ENCODE results near the gene LRRIQ4.

Gene LRRIQ4

GRCh38 chr3:169812332-169813235 is at the start of gene LRRIQ4, which contains the start of gene LRRC34:
LRRIQ4 (plus strand) TSS chr3:169812870; CDS start chr3:169821922, 9,052 bp downstream.
LRRC34 (minus strand) TSS chr3:169812904; CDS start chr3:169812548, 356 bp downstream.
- peak; percentile 2 to 75 (median 52) for DNase-seq

GRCh38 chr3:169764312-169764881 is 48.3 kb upstream of the LRRIQ4 start:
- DNase-seq, result peak in 45 of 51 donors; percentile 16 to 88 (median 59)

GRCh38 chr3:169764882-169765612 is 47.6 kb upstream of the LRRIQ4 start, which contains the start of gene TERC:
TERC (minus strand) TSS chr3:169765060.
- peak; percentile 40 to 94 (median 83) for DNase-seq

GRCh38 chr3:169769287-169770181 is 43.1 kb upstream of the LRRIQ4 start, which contains the start of gene ACTRT3:
ACTRT3 (minus strand) TSS chr3:169769561; CDS start chr3:169769520, 41 bp downstream.
- DNase-seq, result peak in 39 of 51 donors; percentile 9 to 86 (median 38)

- DNase-seq, result peak in 28 of 51 donors; percentile 2 to 92 (median 21)
Measured at GRCh38 chr3:169771497-169772304, 41.0 kb upstream of the LRRIQ4 start.

- peak in 40 of 51 donors; percentile 47 to 93 (median 72) for DNase-seq
Measured at GRCh38 chr3:169772305-169772896, 40.3 kb upstream of the LRRIQ4 start.

- DNase-seq, result peak; percentile 69 to 95 (median 88)
Measured at GRCh38 chr3:169772897-169773816, 39.5 kb upstream of the LRRIQ4 start, which contains the start of gene MYNN. MYNN (plus strand) TSS chr3:169773396; CDS start chr3:169774296, 900 bp downstream.

- DNase-seq, result no peak
Measured at GRCh38 chr3:169774186-169774585, 38.5 kb upstream of the LRRIQ4 start.

GRCh38 chr3:169777822-169778221 is 34.8 kb upstream of the LRRIQ4 start:
- DNase-seq, result no peak

- DNase-seq, result no peak
Measured at GRCh38 chr3:169780742-169781141, 31.9 kb upstream of the LRRIQ4 start.

GRCh38 chr3:169781209-169781855 is 31.3 kb upstream of the LRRIQ4 start:
- no peak for DNase-seq

- DNase-seq, result no peak
Measured at GRCh38 chr3:169787120-169787519, 25.6 kb upstream of the LRRIQ4 start.

- DNase-seq, result no peak
Measured at GRCh38 chr3:169787791-169788190, 24.9 kb upstream of the LRRIQ4 start.

- no peak for DNase-seq
Measured at GRCh38 chr3:169790219-169790618, 22.5 kb upstream of the LRRIQ4 start.

GRCh38 chr3:169790687-169791429 is 21.8 kb upstream of the LRRIQ4 start:
- DNase-seq, result no peak

- no peak for DNase-seq
Measured at GRCh38 chr3:169792359-169792758, 20.3 kb upstream of the LRRIQ4 start.

- DNase-seq, result no peak
Measured at GRCh38 chr3:169804681-169805080, 8.0 kb upstream of the LRRIQ4 start.
